ENCODE data around the gene MPPE1.
"Not testable (repeated sequence)": the region's sequence is repeated elsewhere in the genome, so short reads cannot be mapped to it uniquely, and the experiment has no call there.

MPPE1 gene

GRCh38 chr18:11901826-11902438 lies 6.2 kb downstream of the MPPE1 start:
- TF ChIP-seq EZH2phosphoT487 (IDR thresholded peaks at IDR 0.05; ENCODE audit: low read depth) (no peak), CTCF (IDR thresholded peaks at IDR 0.05; ENCODE audit: low read depth, low read length) (no peak)
- Histone ChIP-seq H3K4me3 (ENCODE audit: low read length) (no peak overlapping the region), H3K27me3 (ENCODE audit: low read depth, low read length) (no peaks in the 10 kb centered on the region), H3K9ac (ENCODE audit: low read length) (no peak overlapping the region), H3K36me3 (replicated peaks; ENCODE audit: low read depth, low read length) (peaks cover 25% of the 10 kb centered on the region), H2AFZ (ENCODE audit: low read depth, low read length) (no peak overlapping the region), H3K27ac (ENCODE audit: low read length) (no peak overlapping the region), H3K4me2 (ENCODE audit: low read length) (no peak overlapping the region), H3K9me3 (ENCODE audit: insufficient read depth, low read length) (no peaks in the 10 kb centered on the region), H4K20me1 (ENCODE audit: insufficient read depth, low read length) (no peaks in the 10 kb centered on the region), H3K79me2 (ENCODE audit: low read length) (peaks cover 8% of the 10 kb centered on the region), H3K4me1 (ENCODE audit: low read length) (peaks cover 12% of the 10 kb centered on the region)

GRCh38 chr18:11899063-11899462 lies 9.1 kb downstream of the MPPE1 start:
- no peaks in the 10 kb centered on the region for H3K27me3 ChIP-seq (ENCODE audit: low read depth, low read length)
- no peak overlapping the region for H3K4me2 ChIP-seq (ENCODE audit: low read length)
- H3K79me2 ChIP-seq (ENCODE audit: low read length): no peaks in the 10 kb centered on the region
- H3K27ac ChIP-seq (ENCODE audit: low read length): no peak overlapping the region
- H3K4me3 ChIP-seq (ENCODE audit: low read length): no peak overlapping the region
- H3K36me3 ChIP-seq (replicated peaks; ENCODE audit: low read depth, low read length): peaks cover 28% of the 10 kb centered on the region
- no peaks in the 10 kb centered on the region for H3K9me3 ChIP-seq (ENCODE audit: insufficient read depth, low read length)
- H3K4me1 ChIP-seq (ENCODE audit: low read length): peaks cover 3% of the 10 kb centered on the region
- TF ChIP-seq CTCF (IDR thresholded peaks at IDR 0.05; ENCODE audit: low read depth, low read length) (no peak), EZH2phosphoT487 (IDR thresholded peaks at IDR 0.05; ENCODE audit: low read depth) (no peak)
- no peaks in the 10 kb centered on the region for H4K20me1 ChIP-seq (ENCODE audit: insufficient read depth, low read length)
- H3K9ac ChIP-seq (ENCODE audit: low read length): no peak overlapping the region
- H2AFZ ChIP-seq (ENCODE audit: low read depth, low read length): no peak overlapping the region

GRCh38 chr18:11897781-11898180 lies 10.3 kb downstream of the MPPE1 start:
- no peak overlapping the region for H3K4me2 ChIP-seq (ENCODE audit: low read length)
- 0 out of 2 replicates have a peak, but pooled peaks cover 3% of the 10 kb centered on the region for H4K20me1 ChIP-seq (ENCODE audit: insufficient read depth, low read length)
- H3K4me3 ChIP-seq (ENCODE audit: low read length): no peak overlapping the region
- H3K27me3 ChIP-seq (ENCODE audit: low read depth, low read length): no peaks in the 10 kb centered on the region
- no peaks in the 10 kb centered on the region for H3K9me3 ChIP-seq (ENCODE audit: insufficient read depth, low read length)
- TF ChIP-seq CTCF (IDR thresholded peaks at IDR 0.05; ENCODE audit: low read depth, low read length) (no peak), EZH2phosphoT487 (IDR thresholded peaks at IDR 0.05; ENCODE audit: low read depth) (no peak)
- H3K79me2 ChIP-seq (ENCODE audit: low read length): no peaks in the 10 kb centered on the region
- no peak overlapping the region for H3K9ac ChIP-seq (ENCODE audit: low read length)
- H3K36me3 ChIP-seq (replicated peaks; ENCODE audit: low read depth, low read length): peaks cover 37% of the 10 kb centered on the region
- no peak overlapping the region for H3K27ac ChIP-seq (ENCODE audit: low read length)
- no peak overlapping the region for H2AFZ ChIP-seq (ENCODE audit: low read depth, low read length)
- peaks cover 8% of the 10 kb centered on the region for H3K4me1 ChIP-seq (ENCODE audit: low read length)

- H3K27ac ChIP-seq (ENCODE audit: low read length); H3K9ac ChIP-seq (ENCODE audit: low read length); H3K4me3 ChIP-seq (ENCODE audit: low read length); H3K9me3 ChIP-seq (ENCODE audit: insufficient read depth, low read length); H3K4me2 ChIP-seq (ENCODE audit: low read length); H4K20me1 ChIP-seq (ENCODE audit: insufficient read depth, low read length); H3K79me2 ChIP-seq (ENCODE audit: low read length); H2AFZ ChIP-seq (ENCODE audit: low read depth, low read length); H3K27me3 ChIP-seq (ENCODE audit: low read depth, low read length): not testable (repeated sequence)
- Histone ChIP-seq H3K4me1 (ENCODE audit: low read length) (peaks cover 15% of the 10 kb centered on the region), H3K36me3 (replicated peaks; ENCODE audit: low read depth, low read length) (peaks cover 46% of the 10 kb centered on the region)
These were observed 15.7 kb downstream of the MPPE1 start for GRCh38 chr18:11892438-11892837.

Measured in OCI-LY3 (cell line).